COLO668 (cell line): ENCODE results near the gene ATRNL1.

ENCODE experiments used
- DNase-seq: peaks from one replicate; lab custom pipeline; 2025; ENCODE audit not compliant: unreplicated experiment; lab: John Stamatoyannopoulos, UW

ATRNL1 gene

GRCh38 chr10:115879372-115880089 is 786.4 kb downstream of the ATRNL1 start:
- no peak for DNase-seq

DNA sequence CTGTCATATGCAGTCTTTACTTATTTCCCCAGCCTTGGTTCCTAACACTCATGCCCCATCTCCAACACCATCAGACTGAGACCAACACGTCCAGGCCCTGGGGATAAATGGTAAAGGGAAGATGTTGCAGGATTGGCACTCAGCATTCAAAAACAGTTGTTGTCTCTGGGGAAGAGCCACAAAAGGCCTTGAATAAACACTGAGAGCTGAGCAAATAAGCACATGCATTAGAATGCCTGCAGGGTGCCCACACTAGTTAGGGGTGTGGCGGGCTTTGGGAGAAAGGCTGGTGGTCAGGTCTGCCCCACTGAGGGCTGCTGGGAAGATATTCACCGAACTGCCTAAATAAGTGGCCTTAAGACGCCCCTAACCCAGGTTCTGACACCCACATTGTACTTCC is 788.9 kb downstream of the ATRNL1 start:
- DNase-seq, result no peak

DNA sequence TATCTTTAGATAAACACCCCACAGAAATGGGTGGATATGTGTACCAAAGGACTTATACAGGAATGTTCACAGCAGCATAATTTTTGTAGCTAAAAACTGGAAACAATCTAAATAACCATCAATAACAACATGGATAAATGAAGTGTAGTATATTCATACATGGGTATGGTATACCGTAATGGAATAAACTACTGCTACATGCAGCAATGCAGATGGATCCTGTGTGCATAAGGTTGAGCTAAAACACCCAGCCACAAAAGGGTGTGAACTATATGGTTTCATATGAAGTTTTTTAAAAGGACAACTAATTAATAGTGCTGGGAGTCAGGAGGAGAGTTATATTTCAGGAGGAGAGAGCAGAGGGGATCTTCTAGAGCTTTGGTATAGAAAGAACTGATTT is 790.2 kb downstream of the ATRNL1 start:
- no peak for DNase-seq

GRCh38 chr10:115884331-115884730 is 791.2 kb downstream of the ATRNL1 start:
- DNase-seq, result no peak

GRCh38 chr10:115895166-115895565 is 802.0 kb downstream of the ATRNL1 start:
- no peak for DNase-seq

DNA sequence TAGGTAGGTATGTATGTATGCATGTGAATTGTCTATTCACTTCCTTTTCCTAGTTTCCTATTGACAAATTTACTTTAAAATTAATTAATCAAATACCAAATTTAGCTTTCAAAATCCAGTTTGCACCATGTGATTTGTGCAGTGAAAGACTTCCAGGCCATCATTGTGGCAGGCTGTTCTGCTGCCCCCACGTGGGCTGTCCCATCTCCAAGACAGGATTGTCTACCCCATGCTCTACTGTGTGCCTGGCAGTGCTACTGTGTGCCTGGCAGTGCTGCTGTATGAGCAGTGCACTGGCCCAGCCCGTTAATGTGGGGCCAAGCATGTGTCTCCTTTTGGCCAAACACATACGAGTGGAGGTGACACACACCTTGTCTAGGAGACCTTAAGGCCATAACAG is 805.1 kb downstream of the ATRNL1 start:
- DNase-seq, result no peak

GRCh38 chr10:115902596-115902995 is 809.4 kb downstream of the ATRNL1 start:
- DNase-seq, result no peak

DNA sequence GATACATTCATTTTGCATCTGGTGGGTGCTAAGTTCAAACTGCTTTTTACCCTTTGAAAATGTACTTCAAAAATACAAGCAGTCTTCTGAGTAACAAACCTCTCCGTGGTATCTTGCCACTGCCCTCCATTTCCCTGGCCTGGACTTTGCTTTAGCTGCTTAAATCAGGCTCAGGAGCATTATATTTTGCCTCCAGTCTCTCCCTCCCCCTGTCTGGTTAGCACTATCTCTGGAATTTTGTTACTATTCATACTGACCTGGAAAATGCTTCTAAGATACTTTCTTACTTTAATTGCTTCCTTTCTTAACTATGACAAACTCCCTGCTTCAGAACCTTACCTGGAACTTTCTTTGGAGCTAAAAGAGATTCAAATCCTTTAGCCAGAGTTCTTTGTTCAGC is 810.0 kb downstream of the ATRNL1 start:
- DNase-seq, result no peak

DNA sequence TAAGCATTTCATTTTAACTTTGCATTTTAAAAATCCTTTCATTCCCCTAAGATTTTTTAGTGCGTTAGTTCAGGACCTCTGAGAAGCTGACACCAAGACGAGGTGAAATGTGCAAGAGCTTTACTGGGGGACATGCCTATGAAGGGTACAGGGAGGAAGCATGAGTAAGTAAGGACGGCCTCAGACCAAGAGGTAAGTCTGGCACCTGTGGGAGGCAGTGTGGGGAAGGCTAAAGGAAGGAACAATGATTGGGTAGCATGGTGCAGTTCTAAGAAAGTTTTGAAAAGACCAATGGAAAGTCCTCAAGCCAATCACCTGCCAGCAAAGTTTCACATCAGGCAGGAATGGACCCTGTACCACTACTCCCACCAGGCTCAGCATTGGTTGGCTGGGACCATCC is 810.7 kb downstream of the ATRNL1 start:
- no peak for DNase-seq

- no peak for DNase-seq
These were observed 815.9 kb downstream of the ATRNL1 start for GRCh38 chr10:115909037-115909436.

- no peak for DNase-seq
These were observed 817.0 kb downstream of the ATRNL1 start for GRCh38 chr10:115909962-115910731.

- no peak for DNase-seq
These were observed 821.3 kb downstream of the ATRNL1 start for GRCh38 chr10:115914475-115914874.

- DNase-seq, result no peak
These were observed 822.3 kb downstream of the ATRNL1 start for GRCh38 chr10:115915429-115915828.

GRCh38 chr10:115918812-115919211 is 825.6 kb downstream of the ATRNL1 start:
- no peak for DNase-seq

GRCh38 chr10:115921795-115922194 is 828.6 kb downstream of the ATRNL1 start:
- no peak for DNase-seq

DNA sequence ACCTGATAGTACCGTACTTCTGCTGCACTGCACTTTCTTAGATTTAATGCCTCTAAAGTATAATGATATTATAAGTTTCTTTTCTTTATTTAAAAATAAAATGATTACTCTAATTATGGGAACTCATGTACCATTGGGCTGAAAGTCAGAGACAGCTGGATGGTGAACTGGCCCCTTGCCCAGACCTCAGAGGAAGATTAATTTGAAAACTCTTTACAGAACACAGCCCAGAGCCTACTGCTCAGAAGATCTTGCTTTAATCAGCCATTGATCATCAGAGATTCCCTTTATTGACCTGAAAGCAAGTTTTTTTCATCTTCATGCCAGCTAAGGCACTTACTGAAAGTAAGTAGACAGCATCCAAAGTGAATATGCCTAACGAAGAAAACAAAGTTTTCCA is 838.1 kb downstream of the ATRNL1 start:
- no peak for DNase-seq

DNA sequence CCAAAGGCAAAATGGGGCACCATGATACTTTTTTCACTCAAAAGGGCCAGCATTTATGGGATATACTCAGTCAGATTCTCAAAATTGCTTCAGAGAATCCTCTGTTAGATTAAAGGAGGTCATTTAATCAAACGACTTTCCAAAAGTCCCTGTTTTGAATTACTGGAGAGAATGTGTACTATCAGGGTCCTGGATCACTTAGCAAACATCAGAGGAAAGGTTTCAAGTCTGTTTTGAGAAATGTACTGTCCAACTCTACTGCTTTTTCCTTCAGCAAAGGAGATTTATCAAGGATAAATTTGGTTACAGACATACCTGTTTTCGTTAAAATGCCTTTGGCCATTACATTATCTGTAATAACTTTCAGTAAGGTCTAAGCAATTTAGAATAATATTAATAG is 838.9 kb downstream of the ATRNL1 start:
- no peak for DNase-seq

DNA sequence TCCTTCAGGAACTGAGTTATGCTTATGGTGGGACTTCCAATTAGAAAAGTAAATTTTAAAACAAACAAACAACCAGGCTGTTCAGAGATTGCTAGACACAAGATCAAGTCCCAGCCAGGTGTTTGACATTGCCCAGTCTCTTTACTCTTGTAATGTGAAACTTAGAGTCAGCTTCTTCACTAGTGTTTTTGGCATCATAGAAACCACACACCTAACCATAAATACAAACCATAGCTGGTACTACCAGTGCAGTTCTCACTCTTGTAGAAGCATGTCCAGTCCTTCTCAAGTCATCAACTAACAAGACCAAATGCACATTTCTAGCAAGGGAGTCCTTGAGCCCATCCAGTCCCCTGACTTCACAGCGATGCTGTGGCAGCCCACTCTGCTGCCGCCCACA is 839.9 kb downstream of the ATRNL1 start:
- no peak for DNase-seq

DNA sequence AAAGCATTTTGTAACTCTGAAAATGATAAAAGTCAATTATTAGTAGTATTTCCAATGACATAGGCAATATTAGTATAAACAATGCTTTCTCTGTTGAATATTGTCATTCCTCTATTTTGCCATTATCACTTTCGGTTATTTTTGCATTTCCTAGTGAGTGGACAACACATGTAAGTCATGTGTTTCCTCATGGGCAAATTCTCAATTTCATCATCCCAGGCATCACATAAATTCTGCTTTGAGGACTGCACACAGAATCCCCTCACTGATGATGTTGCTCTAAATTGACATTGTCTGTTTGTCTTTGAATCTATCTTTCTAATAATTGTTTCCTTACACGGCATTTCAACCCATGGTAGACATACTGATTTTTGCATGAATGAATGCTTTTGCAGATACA is 842.6 kb downstream of the ATRNL1 start:
- no peak for DNase-seq

GRCh38 chr10:115936926-115937767 is 844.0 kb downstream of the ATRNL1 start:
- no peak for DNase-seq

DNA sequence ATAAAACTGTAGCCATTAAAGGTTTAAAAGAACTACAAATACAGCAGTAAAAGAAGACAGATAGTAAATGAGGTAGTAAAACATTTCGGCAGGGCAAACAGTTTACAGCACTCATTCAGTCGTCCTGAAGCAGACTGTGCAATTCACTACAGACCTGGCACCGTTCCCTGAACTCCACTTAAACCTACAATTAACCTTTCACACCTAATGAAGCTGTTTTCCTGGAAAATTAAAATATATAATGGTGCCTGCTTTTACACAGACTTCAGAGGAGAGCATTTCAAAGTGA is 844.5 kb downstream of the ATRNL1 start:
- DNase-seq, result no peak
